ENCODE measurements around the gene TBC1D8.

Gene TBC1D8

GRCh38 chr2:101151859-101152271 is 683 bp upstream of the TBC1D8 start:
- no peaks in the 10 kb centered on the region for H3K27me3 ChIP-seq (replicated peaks)
- in situ Hi-C loops (cut with HindIII; ENCODE audit: low pct_ligation_motif_present, low sequenced_read_pairs): no loop called here
- H3K27ac ChIP-seq: no peak overlapping the region
- no peak for DNase-seq
- peak overlapping the region; percentile 68 for H3K4me3 ChIP-seq (ENCODE audit: low read depth, low read length)
- no peak for TF ChIP-seq CTCF (IDR thresholded peaks at IDR 0.05; ENCODE audit: low read depth, low read length, missing control alignments)
- no peaks in the 10 kb centered on the region for H3K36me3 ChIP-seq (replicated peaks)

- Histone ChIP-seq H3K27me3 (replicated peaks) (no peaks in the 10 kb centered on the region), H3K36me3 (replicated peaks) (no peaks in the 10 kb centered on the region), H3K27ac (no peak overlapping the region), H3K4me3 (ENCODE audit: low read depth, low read length) (peak overlapping the region; percentile 59)
- in situ Hi-C loops (cut with HindIII; ENCODE audit: low pct_ligation_motif_present, low sequenced_read_pairs): no loop called here
- no peak for DNase-seq
- TF ChIP-seq CTCF (IDR thresholded peaks at IDR 0.05; ENCODE audit: low read depth, low read length, missing control alignments): no peak
Measured at GRCh38 chr2:101150306-101151145, 656 bp downstream of the TBC1D8 start.

- DNase-seq: no peak
- Histone ChIP-seq H3K27ac (no peak overlapping the region), H3K4me3 (ENCODE audit: low read depth, low read length) (no peak overlapping the region), H3K36me3 (replicated peaks) (no peaks in the 10 kb centered on the region), H3K27me3 (replicated peaks) (no peaks in the 10 kb centered on the region)
- no peak for TF ChIP-seq CTCF (IDR thresholded peaks at IDR 0.05; ENCODE audit: low read depth, low read length, missing control alignments)
- in situ Hi-C loops (cut with HindIII; ENCODE audit: low pct_ligation_motif_present, low sequenced_read_pairs): no loop called here
Measured at GRCh38 chr2:101149241-101150192, 1.7 kb downstream of the TBC1D8 start.

GRCh38 chr2:101148777-101149176 is 2.4 kb downstream of the TBC1D8 start:
- TF ChIP-seq CTCF (IDR thresholded peaks at IDR 0.05; ENCODE audit: low read depth, low read length, missing control alignments): no peak
- Histone ChIP-seq H3K4me3 (ENCODE audit: low read depth, low read length) (no peak overlapping the region), H3K27ac (no peak overlapping the region), H3K36me3 (replicated peaks) (no peaks in the 10 kb centered on the region), H3K27me3 (replicated peaks) (no peaks in the 10 kb centered on the region)
- DNase-seq: no peak
- in situ Hi-C loops (cut with HindIII; ENCODE audit: low pct_ligation_motif_present, low sequenced_read_pairs): no loop called here

GRCh38 chr2:101147971-101148370 is 3.2 kb downstream of the TBC1D8 start:
- TF ChIP-seq CTCF (IDR thresholded peaks at IDR 0.05; ENCODE audit: low read depth, low read length, missing control alignments): no peak
- in situ Hi-C loops (cut with HindIII; ENCODE audit: low pct_ligation_motif_present, low sequenced_read_pairs): no loop called here
- no peaks in the 10 kb centered on the region for H3K27me3 ChIP-seq (replicated peaks)
- H3K36me3 ChIP-seq (replicated peaks): no peaks in the 10 kb centered on the region
- no peak for DNase-seq
- no peak overlapping the region for H3K4me3 ChIP-seq (ENCODE audit: low read depth, low read length)
- no peak overlapping the region for H3K27ac ChIP-seq
